SK-N-SH (cell line): ENCODE measurements around the gene AKT3. TPM values are rescaled to one million over a fixed set of nuclear protein-coding genes. Genes with fewer than 3 reads are reported as not detected.

Experiments used
- CTCF ChIA-PET: fragments of 300-600, 350-600 bp; formaldehyde crosslinking; extraction: SDS; loops from one replicate; lab custom pipeline; 2021; lab: Yijun Ruan, JAX
- POLR2A ChIA-PET: fragments of 350-600 bp; sonication (Branson Sonifier 250); formaldehyde crosslinking; extraction: SDS; loops from one replicate; lab custom pipeline; 2020; ENCODE audit warnings: antibody characterized with exemption, inconsistent platforms; lab: Yijun Ruan, JAX
- DNase-seq: peaks from one replicate; pipeline ENCODE4 v3.0.0; 2012
- H2AFZ ChIP-seq: fragments of 200-600 bp; sonication (generic); 2 replicates; pipeline ENCODE4 v1.8.1; 2016; ENCODE audit warnings: antibody characterized with exemption, mild to moderate bottlenecking, low read depth
- H3F3A ChIP-seq: fragments of 200-600 bp; sonication (generic); replicated peaks from 2 replicates; pipeline ENCODE3; 2016; ENCODE audit warnings: antibody characterized with exemption, mild to moderate bottlenecking; ENCODE audit not compliant: insufficient read depth
- H3K27ac ChIP-seq, 2 experiments: fragments of 200-500 bp in 1 of 2; fragments of 200-600 bp in 1 of 2; sonication (Bioruptor generic) in 1 of 2; sonication (generic), shearing (Covaris generic) in 1 of 2; 2 replicates each; pipeline versions ENCODE4 v1.5.1 to v1.6.1; 2014 to 2016; ENCODE audit warnings: low read depth in 2 of 2, inconsistent platforms in 1 of 2, low read length in 1 of 2, mild to moderate bottlenecking in 1 of 2, mixed read lengths in 1 of 2
- H3K27me3 ChIP-seq: fragments of 200-600 bp; sonication (generic), shearing (Covaris generic); 2 replicates; pipeline ENCODE4 v1.6.1; 2016; ENCODE audit warnings: mixed run types; ENCODE audit not compliant: insufficient read depth
- H3K36me3 ChIP-seq, 2 experiments: fragments of 200-500 bp in 1 of 2; fragments of 200-600 bp in 1 of 2; sonication (Bioruptor generic) in 1 of 2; sonication (generic) in 1 of 2; replicated peaks in 1 of 2; 2 replicates each; pipeline versions ENCODE3 to v1.5.1; 2014 to 2016; ENCODE audit warnings: low read length in 1 of 2, mild to moderate bottlenecking in 1 of 2; ENCODE audit not compliant: insufficient read depth in 2 of 2, control insufficient read depth in 1 of 2
- H3K4me1 ChIP-seq, 2 experiments: fragments of 200-500 bp in 1 of 2; fragments of 200-600 bp in 1 of 2; sonication (Bioruptor generic) in 1 of 2; sonication (generic), shearing (Covaris generic) in 1 of 2; 2 replicates each; pipeline versions ENCODE4 v1.5.1 to v1.6.1; 2014 to 2016; ENCODE audit warnings: low read depth in 1 of 2, low read length in 1 of 2, mixed run types in 1 of 2; ENCODE audit not compliant: insufficient read depth in 2 of 2, control insufficient read depth in 1 of 2
- H3K4me2 ChIP-seq: fragments of 200-600 bp; sonication (generic), shearing (Covaris generic); 2 replicates; pipeline ENCODE4 v1.6.1; 2017; ENCODE audit warnings: mixed run types
- H3K4me3 ChIP-seq, 2 experiments: fragments of 200-500 bp in 1 of 2; fragments of 200-600 bp in 1 of 2; sonication (Bioruptor generic) in 1 of 2; sonication (generic), shearing (Covaris generic) in 1 of 2; 2 replicates each; pipeline versions ENCODE4 v1.5.1 to v1.8.1; 2014 to 2016; ENCODE audit warnings: low read depth in 2 of 2, inconsistent platforms in 1 of 2, low read length in 1 of 2, mild to moderate bottlenecking in 1 of 2, mixed read lengths in 1 of 2, moderate library complexity in 1 of 2
- H3K79me2 ChIP-seq: fragments of 200-600 bp; sonication (generic); 2 replicates; pipeline ENCODE4 v1.8.1; 2017; ENCODE audit warnings: mild to moderate bottlenecking; ENCODE audit not compliant: insufficient read depth
- H3K9ac ChIP-seq: fragments of 200-600 bp; sonication (generic); 2 replicates; pipeline ENCODE4 v1.6.1; 2017; ENCODE audit warnings: mixed run types
- H3K9me2 ChIP-seq: fragments of 200-600 bp; sonication (generic); 2 replicates; pipeline ENCODE4 v1.6.1; 2017; ENCODE audit warnings: mixed run types
- H3K9me3 ChIP-seq: fragments of 200-600 bp; sonication (generic); 2 replicates; pipeline ENCODE4 v1.6.1; 2017; ENCODE audit warnings: mixed run types, mild to moderate bottlenecking, moderate library complexity
- H4K20me1 ChIP-seq: fragments of 200-600 bp; sonication (generic); 2 replicates; pipeline ENCODE4 v1.6.1; 2017; ENCODE audit warnings: mild to moderate bottlenecking, mixed run types; ENCODE audit not compliant: insufficient read depth
- EP300 ChIP-seq, 2 experiments: IDR thresholded peaks; 2 replicates each; pipeline versions ENCODE4 v1.4.0 to v1.6.1; 2012; ENCODE audit warnings: borderline replicate concordance in 1 of 2, low read depth in 1 of 2, low read length in 1 of 2
- EZH2phosphoT487 ChIP-seq: fragments of 200-600 bp; sonication (generic); IDR thresholded peaks from 2 replicates; pipeline ENCODE4 v1.6.1; 2017; ENCODE audit warnings: low read depth, mixed run types, mild to moderate bottlenecking, antibody characterized with exemption, moderate library complexity, borderline replicate concordance
- FOXJ3 ChIP-seq: sonication (generic); formaldehyde crosslinking; IDR thresholded peaks from 2 replicates; pipeline ENCODE4 v1.5.1; 2020; ENCODE audit warnings: mild to moderate bottlenecking, missing genetic modification reagents
- IRF3 ChIP-seq: fragments of 150-350 bp; IDR thresholded peaks from 2 replicates; pipeline ENCODE4 v1.6.1; 2016; ENCODE audit warnings: mild to moderate bottlenecking, low read depth, low read length
- JUND ChIP-seq: IDR thresholded peaks from 2 replicates; pipeline ENCODE4 v1.4.0; 2012
- MEF2A ChIP-seq: IDR thresholded peaks from 2 replicates; pipeline ENCODE4 v1.4.0; 2012; ENCODE audit warnings: low read depth, borderline replicate concordance
- MXI1 ChIP-seq: IDR thresholded peaks from 2 replicates; pipeline ENCODE4 v1.6.1; 2012; ENCODE audit warnings: mild to moderate bottlenecking, low read depth, low read length, improper control_type of control experiment
- PBX3 ChIP-seq: IDR thresholded peaks from 2 replicates; pipeline ENCODE4; 2012
- RAD21 ChIP-seq: IDR thresholded peaks from 2 replicates; pipeline ENCODE4 v1.6.1; 2012; ENCODE audit warnings: mild to moderate bottlenecking, low read length
- RCOR1 ChIP-seq: fragments of 150-350 bp; IDR thresholded peaks from 2 replicates; pipeline ENCODE4 v1.6.1; 2017; ENCODE audit warnings: antibody characterized with exemption, low read length
- SIN3A ChIP-seq: IDR thresholded peaks from 2 replicates; pipeline ENCODE4 v1.6.1; 2012; ENCODE audit warnings: low read depth, mild to moderate bottlenecking, low read length, moderate library complexity, borderline replicate concordance
- SMC3 ChIP-seq: IDR thresholded peaks from 2 replicates; pipeline ENCODE4 v1.6.1; 2012; ENCODE audit warnings: low read depth, low read length, improper control_type of control experiment
- TAF1 ChIP-seq: IDR thresholded peaks from 2 replicates; pipeline ENCODE4 v1.6.1; 2012; ENCODE audit warnings: low read depth, mild to moderate bottlenecking, low read length, moderate library complexity, borderline replicate concordance
- YY1 ChIP-seq: IDR thresholded peaks from 2 replicates; pipeline ENCODE4 v1.4.0; 2012; ENCODE audit warnings: low read depth, mild to moderate bottlenecking
- ZBTB33 ChIP-seq: IDR thresholded peaks from 2 replicates; pipeline ENCODE4 v1.4.0; 2012; ENCODE audit warnings: low read depth, borderline replicate concordance
- WGBS: methylation state at CpG from one replicate; pipeline ENCODE4 v1.1.6; 2017; ENCODE audit warnings: low lambda C conversion rate; 5-methylcytosine and 5-hydroxymethylcytosine counted together
- polyA plus RNA-seq, 3 experiments: library from polyadenylated mRNA; depleted of rRNA; stranded (reverse); fragments of >200 nt; gene quantifications; 2 replicates each; pipeline ENCODE4 v1.2.3, GENCODE V29; 2012

AKT3 gene
- polyA plus RNA-seq, 1 of the 3 experiments (the other 2 are of a cell fraction), result 12.7 TPM

- 92% methylated on average over 4 of the region's 4 CpGs for WGBS
- TF ChIP-seq FOXJ3 (CRISPR knock-in tag) (no peak), RCOR1 (no peak), RAD21 (no peak), MXI1 (no peak), ZBTB33 (no peak), EZH2phosphoT487 (no peak)
Measured at GRCh38 chr1:243529512-243529911, 320.5 kb downstream of the AKT3 start.

GRCh38 chr1:243528459-243529121 lies 321.5 kb downstream of the AKT3 start:
- no peak overlapping the region for H3K4me3 ChIP-seq
- H4K20me1 ChIP-seq, result no peaks in the 10 kb centered on the region; the same call in 1 of the 2 replicates
- no peaks in the 10 kb centered on the region for H3K79me2 ChIP-seq
- ChIA-PET CTCF (interaction anchor here (0.6 kb wide), 1 partner anchor 58 kb away, joined by 3 read pairs; no protein-coding TSS in a partner anchor), POLR2A (no interaction called here)
- no peak for TF ChIP-seq MEF2A
- peaks cover 34% of the 10 kb centered on the region for H3F3A ChIP-seq
- peaks cover 5 to 13% of the 10 kb centered on the region in 2 experiments for H3K4me1 ChIP-seq
- no peak overlapping the region for H3K9ac ChIP-seq
- H3K27me3 ChIP-seq, result no peaks in the 10 kb centered on the region
- peaks cover 3 to 10% of the 10 kb centered on the region in 2 experiments for H3K36me3 ChIP-seq
- no peak overlapping the region for H2AFZ ChIP-seq
- H3K9me2 ChIP-seq, result no peaks in the 10 kb centered on the region
- H3K9me3 ChIP-seq, result no peaks in the 10 kb centered on the region
- no peak for DNase-seq
- no peak overlapping the region for H3K4me2 ChIP-seq
- H3K27ac ChIP-seq, result no peak overlapping the region
- WGBS, result 96% methylated on average over 2 of the region's 2 CpGs

More at GRCh38 chr1:243529512-243529911, 320.5 kb downstream of the AKT3 start:
- no peaks in the 10 kb centered on the region for H3K27me3 ChIP-seq
- no peaks in the 10 kb centered on the region for H3K9me2 ChIP-seq
- H3K9me3 ChIP-seq, result no peaks in the 10 kb centered on the region
- peaks cover 5% of the 10 kb centered on the region in 2 experiments for H3K4me1 ChIP-seq
- no peak overlapping the region for H2AFZ ChIP-seq
- POLR2A ChIA-PET, result no interaction called here
- peaks cover 25% of the 10 kb centered on the region for H3F3A ChIP-seq
- H3K4me2 ChIP-seq, result no peak overlapping the region
- CTCF ChIA-PET, result no interaction called here
- no peaks in the 10 kb centered on the region; the same call in 1 of the 2 replicates for H4K20me1 ChIP-seq
- peaks cover 0 to 13% of the 10 kb centered on the region in 2 experiments for H3K36me3 ChIP-seq
- H3K9ac ChIP-seq, result no peak overlapping the region
- no peak overlapping the region for H3K27ac ChIP-seq
- DNase-seq, result no peak
- H3K4me3 ChIP-seq, result no peak overlapping the region
- no peaks in the 10 kb centered on the region for H3K79me2 ChIP-seq

GRCh38 chr1:243526180-243526579 lies 323.9 kb downstream of the AKT3 start:
- ChIA-PET POLR2A (no interaction called here), CTCF (no interaction called here)
- WGBS, result 95% methylated on average over 7 of the region's 7 CpGs
- no peak for DNase-seq
- no peaks in the 10 kb centered on the region for H3K79me2 ChIP-seq
- H3K9ac ChIP-seq, result no peak overlapping the region
- no peaks in the 10 kb centered on the region for H3K27me3 ChIP-seq
- no peaks in the 10 kb centered on the region; the same call in 1 of the 2 replicates for H4K20me1 ChIP-seq
- no peaks in the 10 kb centered on the region for H3K9me3 ChIP-seq
- H3K27ac ChIP-seq, result peak overlapping the region; percentile 11 to 89; a peak in 2 of 4 replicates
- no peak overlapping the region for H3K4me2 ChIP-seq
- H3K36me3 ChIP-seq, result peaks cover 3 to 21% of the 10 kb centered on the region in 2 experiments
- peaks cover 34% of the 10 kb centered on the region for H3F3A ChIP-seq
- H3K9me2 ChIP-seq, result no peaks in the 10 kb centered on the region
- H3K4me3 ChIP-seq, result no peak overlapping the region
- peaks cover 5 to 13% of the 10 kb centered on the region in 2 experiments for H3K4me1 ChIP-seq
- H2AFZ ChIP-seq, result no peak overlapping the region
- TF ChIP-seq TAF1 (no peak), JUND (no peak), RAD21 (no peak), YY1 (no peak), PBX3 (no peak), EP300 (IDR thresholded peaks at IDR 0.05; ENCODE audit: borderline replicate concordance in 1 of 2, low read depth in 1 of 2, low read length in 1 of 2) (no peak), IRF3 (no peak), SIN3A (no peak), SMC3 (no peak)
